OCI-LY3 (cell line): ENCODE measurements around the gene MRPL21.

Experiments
- H2AFZ ChIP-seq: fragments of 200-600, 300-600 bp; shearing (Covaris generic); 2 replicates; pipeline ENCODE4 v1.6.0; 2014; ENCODE audit warnings: antibody characterized with exemption, low read depth, low read length
- H3K27ac ChIP-seq: fragments of 200-600, 300-600 bp; sonication (generic); 2 replicates; pipeline ENCODE4 v1.5.1; 2014; ENCODE audit warnings: mild to moderate bottlenecking, low read length, moderate library complexity, mixed read lengths
- H3K27me3 ChIP-seq: fragments of 200-600, 300-600 bp; sonication (generic); 2 replicates; pipeline ENCODE4 v1.6.1; 2014; ENCODE audit warnings: low read depth, low read length, mixed read lengths
- H3K36me3 ChIP-seq: fragments of 200-600, 300-600 bp; sonication (generic); replicated peaks from 2 replicates; pipeline ENCODE3; 2014; ENCODE audit warnings: low read depth, low read length, mixed read lengths
- H3K4me1 ChIP-seq: fragments of 300-600, 200-600 bp; sonication (generic); 2 replicates; pipeline ENCODE4 v1.6.1; 2014; ENCODE audit warnings: low read length, mixed read lengths
- H3K4me2 ChIP-seq: fragments of 200-600, 300-600 bp; sonication (generic); 2 replicates; pipeline ENCODE4 v1.6.1; 2014; ENCODE audit warnings: low read length, mixed read lengths
- H3K4me3 ChIP-seq: fragments of 300-600, 200-600 bp; sonication (generic); 2 replicates; pipeline ENCODE4 v1.5.1; 2014; ENCODE audit warnings: antibody characterized with exemption, mild to moderate bottlenecking, low read length, moderate library complexity
- H3K79me2 ChIP-seq: fragments of 300-600, 200-600 bp; shearing (Covaris generic); 2 replicates; pipeline ENCODE4 v1.6.1; 2014; ENCODE audit warnings: mild to moderate bottlenecking, low read length, mixed read lengths
- H3K9ac ChIP-seq: fragments of 300-600, 200-600 bp; shearing (Covaris generic); 2 replicates; pipeline ENCODE4 v1.6.0; 2014; ENCODE audit warnings: mild to moderate bottlenecking, low read length, moderate library complexity
- H3K9me3 ChIP-seq: fragments of 200-600, 300-600 bp; shearing (Covaris generic); 2 replicates; pipeline ENCODE4 v1.6.1; 2014; ENCODE audit warnings: low read length, mixed read lengths; ENCODE audit not compliant: insufficient read depth
- H4K20me1 ChIP-seq: fragments of 200-600, 300-600 bp; sonication (generic); 2 replicates; pipeline ENCODE4 v1.6.1; 2016; ENCODE audit warnings: low read length, mixed read lengths; ENCODE audit not compliant: insufficient read depth
- CTCF ChIP-seq: fragments of 200-600, 300-600 bp; sonication (generic); IDR thresholded peaks from 2 replicates; pipeline ENCODE4 v1.5.1; 2014; ENCODE audit warnings: antibody characterized with exemption, low read length, low read depth
- EZH2phosphoT487 ChIP-seq: fragments of 200-600 bp; shearing (Covaris generic); IDR thresholded peaks from 2 replicates; pipeline ENCODE4 v1.6.1; 2018; ENCODE audit warnings: antibody characterized with exemption, mixed run types, low read depth

Gene MRPL21

GRCh38 chr11:68897441-68897840, 6.2 kb downstream of the MRPL21 start:
- no peak overlapping the region for H3K4me3 ChIP-seq
- no peak overlapping the region for H3K4me2 ChIP-seq
- no peak overlapping the region for H3K9ac ChIP-seq
- peaks cover 51% of the 10 kb centered on the region for H3K36me3 ChIP-seq
- no peaks in the 10 kb centered on the region for H3K27me3 ChIP-seq
- H3K9me3 ChIP-seq: no peaks in the 10 kb centered on the region
- no peak overlapping the region for H3K27ac ChIP-seq
- H3K4me1 ChIP-seq: peaks cover 6% of the 10 kb centered on the region
- no peak for TF ChIP-seq CTCF
- TF ChIP-seq EZH2phosphoT487: no peak
- H3K79me2 ChIP-seq: peaks cover 31% of the 10 kb centered on the region
- H4K20me1 ChIP-seq: no peaks in the 10 kb centered on the region
- no peak overlapping the region for H2AFZ ChIP-seq

- H3K36me3 ChIP-seq: peaks cover 56% of the 10 kb centered on the region
- H3K27me3 ChIP-seq: no peaks in the 10 kb centered on the region
- H3K9ac ChIP-seq: no peak overlapping the region
- H3K9me3 ChIP-seq: no peaks in the 10 kb centered on the region
- TF ChIP-seq CTCF (no peak), EZH2phosphoT487 (no peak)
- no peak overlapping the region for H2AFZ ChIP-seq
- no peak overlapping the region for H3K4me2 ChIP-seq
- no peaks in the 10 kb centered on the region for H4K20me1 ChIP-seq
- H3K27ac ChIP-seq: no peak overlapping the region
- no peaks in the 10 kb centered on the region for H3K4me1 ChIP-seq
- peaks cover 21% of the 10 kb centered on the region for H3K79me2 ChIP-seq
- no peak overlapping the region for H3K4me3 ChIP-seq
These were observed 7.3 kb downstream of the MRPL21 start for GRCh38 chr11:68896171-68896959.

GRCh38 chr11:68893282-68893681, 10.3 kb downstream of the MRPL21 start:
- no peak overlapping the region for H3K27ac ChIP-seq
- no peak overlapping the region for H3K4me3 ChIP-seq
- peaks cover 4% of the 10 kb centered on the region; the same call in 1 of the 2 replicates for H4K20me1 ChIP-seq
- no peaks in the 10 kb centered on the region for H3K27me3 ChIP-seq
- no peaks in the 10 kb centered on the region for H3K79me2 ChIP-seq
- H3K36me3 ChIP-seq: peaks cover 66% of the 10 kb centered on the region
- no peak overlapping the region for H3K4me2 ChIP-seq
- no peaks in the 10 kb centered on the region for H3K9me3 ChIP-seq
- no peaks in the 10 kb centered on the region for H3K4me1 ChIP-seq
- no peak for TF ChIP-seq CTCF
- no peak for TF ChIP-seq EZH2phosphoT487
- H3K9ac ChIP-seq: no peak overlapping the region
- H2AFZ ChIP-seq: no peak overlapping the region

GRCh38 chr11:68892576-68892975, 11.1 kb downstream of the MRPL21 start:
- H2AFZ ChIP-seq: no peak overlapping the region
- H3K9me3 ChIP-seq: no peaks in the 10 kb centered on the region
- no peak overlapping the region for H3K4me2 ChIP-seq
- H3K36me3 ChIP-seq: peaks cover 58% of the 10 kb centered on the region
- no peak overlapping the region for H3K9ac ChIP-seq
- no peaks in the 10 kb centered on the region for H3K4me1 ChIP-seq
- no peak overlapping the region for H3K4me3 ChIP-seq
- no peak for TF ChIP-seq CTCF
- no peak for TF ChIP-seq EZH2phosphoT487
- peaks cover 4% of the 10 kb centered on the region; the same call in 1 of the 2 replicates for H4K20me1 ChIP-seq
- no peak overlapping the region for H3K27ac ChIP-seq
- H3K27me3 ChIP-seq: no peaks in the 10 kb centered on the region
- no peaks in the 10 kb centered on the region for H3K79me2 ChIP-seq
